Fibroblast of the conjunctiva (primary cell): ENCODE measurements around the gene RITA1.
"Not testable (repeated sequence)": the region's sequence is repeated elsewhere in the genome, so short reads cannot be mapped to it uniquely, and the experiment has no call there.

ENCODE experiments used
- DNase-seq: peaks from one replicate; pipeline ENCODE4 v3.0.0-alpha.2; 2010; ENCODE audit warnings: low read depth

RITA1 gene

DNA sequence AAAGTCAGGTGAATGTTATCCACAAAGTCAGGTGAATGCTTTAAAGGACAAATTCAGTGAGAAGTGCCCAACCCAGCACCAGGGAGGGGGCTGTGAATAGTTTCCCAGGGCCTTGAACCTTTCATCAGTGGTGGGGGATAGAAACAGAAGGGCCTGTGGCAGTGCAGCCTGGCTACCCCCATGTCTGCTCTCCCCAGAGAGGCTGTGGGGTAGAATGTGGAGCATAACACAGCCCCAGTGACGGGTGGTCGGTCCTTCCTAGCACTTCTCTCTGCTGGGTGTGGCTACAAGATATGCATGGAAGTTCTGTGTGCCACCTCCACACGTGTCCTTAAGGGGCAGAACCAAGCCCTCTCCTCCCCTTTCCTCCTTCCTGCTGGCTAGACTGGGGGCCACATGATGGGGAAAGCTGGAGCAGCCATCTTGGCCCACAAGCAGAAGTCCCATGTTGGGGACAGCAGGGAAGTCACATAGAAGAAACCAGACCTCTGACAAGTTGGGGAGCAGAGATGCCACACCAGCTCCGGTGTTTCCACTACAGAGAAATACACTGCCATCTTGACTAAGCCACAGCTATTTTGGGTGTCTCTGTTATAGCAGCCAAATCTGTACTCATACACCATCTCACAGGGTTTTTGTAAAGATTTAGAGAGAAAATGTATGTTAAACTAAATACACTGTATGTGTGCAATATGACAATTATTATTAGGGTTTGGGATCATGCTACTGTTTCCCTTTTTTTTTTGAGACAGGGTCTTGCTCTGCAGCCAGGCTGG lies 17.0 kb downstream of the RITA1 start:
- DNase-seq: no peak

- no peak for DNase-seq
Observed at GRCh38 chr12:113203852-113204760, 18.6 kb downstream of the RITA1 start.

- no peak for DNase-seq
Observed at GRCh38 chr12:113204804-113205203, 19.3 kb downstream of the RITA1 start.

DNA sequence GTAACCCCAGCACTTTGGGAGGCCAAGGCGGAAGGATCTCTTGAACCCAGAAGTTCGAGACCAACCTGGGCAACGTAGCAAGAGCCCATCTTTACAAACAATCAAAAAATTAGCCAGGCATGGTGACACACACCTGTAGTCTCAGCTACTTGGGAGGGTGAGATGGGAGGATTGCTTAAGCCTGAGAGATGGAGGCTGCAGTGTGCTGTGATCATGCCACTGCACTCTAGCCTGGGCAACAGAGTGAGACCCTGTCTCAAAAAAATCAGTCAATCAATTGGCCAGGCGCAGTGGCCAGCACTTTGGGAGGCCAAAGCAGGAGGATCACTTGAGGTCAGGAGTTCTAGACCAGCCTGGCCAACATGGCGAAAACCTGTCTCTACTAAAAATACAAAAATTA lies 21.3 kb downstream of the RITA1 start:
- not testable (repeated sequence) for DNase-seq

DNA sequence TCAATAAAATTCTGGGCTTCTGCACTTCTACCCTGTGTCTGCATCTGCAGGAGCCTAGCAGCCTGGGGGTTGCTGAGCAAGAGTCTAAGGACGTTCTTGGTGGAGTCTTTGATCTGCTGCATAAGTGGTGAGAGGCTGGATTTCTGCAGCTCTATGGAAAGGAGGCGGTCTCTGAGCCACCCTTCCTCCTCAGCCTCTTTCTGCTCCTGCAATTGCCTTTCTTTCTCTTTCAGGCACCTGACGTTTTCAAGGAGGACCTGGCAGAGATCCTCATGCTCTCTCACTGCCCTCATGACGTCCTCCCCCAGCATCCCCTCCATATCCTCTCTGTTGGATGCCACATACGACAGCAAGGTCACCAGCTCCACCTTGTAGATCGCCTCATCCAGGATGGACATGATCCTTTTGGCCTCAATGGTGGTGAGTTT lies 22.1 kb downstream of the RITA1 start:
- no peak for DNase-seq

DNA sequence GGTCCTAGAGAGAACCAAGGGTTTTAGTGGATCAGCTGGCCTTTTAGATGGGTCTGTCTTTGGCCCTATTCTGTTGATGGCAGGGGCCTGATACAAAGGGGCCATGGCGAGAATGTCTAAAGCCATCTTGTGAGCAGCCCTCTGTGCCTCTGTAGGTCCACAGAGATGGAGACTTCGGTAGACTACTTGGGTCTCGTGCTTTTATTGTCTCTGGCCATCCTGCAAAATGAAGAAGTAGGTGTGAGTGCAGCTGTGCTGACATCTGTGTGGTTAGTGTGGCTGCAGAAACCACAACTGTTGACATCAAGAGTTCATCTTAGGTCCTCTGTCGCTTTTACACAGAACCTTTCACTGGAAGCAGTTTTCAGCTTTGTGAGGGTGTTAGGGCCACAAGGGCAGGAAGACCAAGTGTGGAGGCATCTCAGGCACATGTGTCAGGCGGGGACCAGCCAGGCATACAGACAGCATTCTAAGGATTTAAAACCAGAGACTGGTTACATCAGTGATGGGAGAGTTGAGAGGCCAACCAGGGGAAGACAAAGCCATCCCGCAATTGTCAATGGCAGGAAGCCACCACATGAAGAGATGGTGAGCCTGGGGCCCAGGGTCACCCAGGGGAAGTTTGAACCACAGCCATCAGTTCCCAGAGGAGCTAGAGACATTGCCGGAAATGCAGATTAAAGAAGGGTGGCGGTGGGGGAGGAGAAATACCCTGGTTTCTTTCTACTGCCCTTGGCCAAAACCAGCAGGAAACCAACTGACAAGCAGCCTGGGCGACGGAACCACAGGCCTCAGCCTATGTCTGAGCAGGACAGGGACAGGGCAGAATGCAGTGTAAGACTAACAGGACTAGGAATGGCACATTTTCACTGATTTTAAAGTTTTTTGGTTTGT lies 22.8 kb downstream of the RITA1 start:
- DNase-seq: no peak

GRCh38 chr12:113211160-113211559 lies 25.6 kb downstream of the RITA1 start:
- DNase-seq: no peak

GRCh38 chr12:113214895-113215400 lies 29.4 kb downstream of the RITA1 start:
- peak; percentile 97 for DNase-seq

DNA sequence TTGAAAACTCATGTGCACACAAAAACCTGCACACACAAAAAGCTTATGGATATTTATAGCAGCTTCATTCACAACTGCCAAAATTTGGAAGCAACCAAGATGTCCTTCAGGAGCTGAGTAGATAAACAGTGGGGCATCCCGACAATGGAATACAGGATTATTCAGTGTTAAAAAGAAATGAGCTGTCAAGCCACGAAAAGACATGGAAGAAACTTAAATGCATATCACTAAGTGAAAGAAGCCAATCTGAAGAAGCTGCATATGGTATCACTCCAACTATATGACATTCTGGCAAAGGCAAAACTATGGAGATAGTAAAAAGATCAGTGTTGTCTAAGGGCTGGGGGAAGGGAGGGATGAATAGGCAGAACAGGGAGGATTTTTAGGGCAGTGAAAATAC lies 30.5 kb downstream of the RITA1 start:
- DNase-seq: no peak

DNA sequence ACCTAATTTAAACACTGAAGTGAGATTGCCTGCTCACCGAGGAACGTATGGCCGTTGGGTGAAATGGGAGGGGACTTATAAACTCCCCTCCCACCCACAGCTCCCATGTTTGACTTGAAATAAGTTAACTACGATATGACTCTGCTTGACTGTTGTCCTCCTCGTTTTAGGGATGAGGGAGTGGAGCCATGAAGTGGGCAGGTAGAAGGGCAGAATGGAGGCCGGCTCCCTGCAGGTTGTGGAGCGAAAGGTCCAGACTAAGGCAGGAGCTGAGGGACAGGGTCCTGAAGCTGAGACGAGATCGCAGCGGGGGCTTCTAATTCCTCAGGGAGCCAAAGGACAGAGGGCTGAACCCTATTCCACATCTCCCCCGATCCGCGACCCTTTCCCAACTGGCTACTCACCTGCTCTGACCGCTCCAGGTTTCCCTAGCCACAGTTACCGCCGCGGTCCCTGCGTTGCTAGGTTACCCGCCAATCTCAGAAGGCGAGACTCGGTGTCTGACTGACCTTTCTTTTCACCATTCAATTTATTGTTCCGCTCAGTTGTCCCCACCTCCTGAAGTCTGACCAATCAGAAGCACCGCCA lies 35.2 kb downstream of the RITA1 start:
- no peak for DNase-seq

GRCh38 chr12:113221181-113221996 lies 35.9 kb downstream of the RITA1 start, which contains the start of gene TPCN1:
Gene TPCN1 (plus strand): TSS chr12:113221464. CDS start chr12:113226853, 5,389 bp downstream.
- DNase-seq: peak; percentile 100

GRCh38 chr12:113221997-113222729 lies 36.6 kb downstream of the RITA1 start:
- DNase-seq: no peak

- DNase-seq: peak; percentile 85
Observed at GRCh38 chr12:113222730-113223531, 37.4 kb downstream of the RITA1 start.

DNA sequence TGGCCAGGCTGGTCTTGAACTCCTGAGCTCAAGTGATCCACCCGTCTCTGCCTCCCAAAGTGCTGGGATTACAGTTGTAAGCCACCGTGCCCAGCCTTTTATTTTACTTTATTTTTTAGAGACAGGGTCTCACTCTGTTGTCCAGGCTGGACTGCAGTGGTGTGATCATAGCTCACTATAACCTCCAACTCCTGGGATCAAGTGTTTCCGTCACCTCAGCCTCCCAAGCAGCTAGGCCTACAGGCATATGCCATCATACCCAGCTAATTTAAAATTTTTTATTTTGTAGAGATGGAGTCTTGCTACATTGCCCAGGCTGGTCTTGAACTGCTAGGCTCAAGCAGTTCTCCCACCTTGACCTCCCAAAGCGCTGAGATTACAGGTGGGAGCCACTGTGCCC lies 39.4 kb downstream of the RITA1 start:
- DNase-seq: no peak

- DNase-seq: no peak
Observed at GRCh38 chr12:113226696-113227568, 41.4 kb downstream of the RITA1 start.

DNA sequence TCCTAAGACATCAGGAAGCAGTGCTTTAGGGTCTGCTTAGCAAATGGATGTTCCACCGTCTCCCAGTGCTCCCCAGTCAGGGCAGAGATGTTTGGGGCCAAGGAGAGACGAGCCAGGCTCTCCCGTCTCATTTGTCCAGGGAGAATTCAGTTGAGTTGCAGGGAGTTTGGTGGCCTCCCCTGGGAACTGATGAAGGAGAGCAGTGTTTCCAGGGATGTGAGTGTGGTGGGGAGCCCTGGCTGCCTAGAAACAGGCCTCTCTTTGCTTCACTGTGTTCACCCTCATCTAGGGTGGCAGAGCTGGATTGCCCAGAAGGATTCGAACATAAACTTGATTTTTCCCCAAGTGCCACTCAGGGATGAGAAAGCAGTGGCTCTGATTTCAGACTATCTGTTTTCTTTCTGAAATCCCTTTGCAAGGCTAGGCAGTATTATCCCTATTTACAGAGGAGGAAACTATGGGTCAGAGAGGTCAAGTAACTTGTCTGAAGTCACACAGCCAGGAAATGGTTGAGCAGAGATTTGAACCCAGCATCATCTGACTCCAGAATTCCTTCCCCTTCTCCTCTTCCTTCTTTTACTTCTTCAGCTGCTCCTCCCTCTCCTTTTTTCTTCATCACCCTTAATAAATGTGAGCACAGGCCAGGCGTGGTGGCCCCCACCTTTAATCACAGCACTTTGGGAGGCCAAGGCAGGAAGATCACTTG lies 42.3 kb downstream of the RITA1 start:
- DNase-seq: no peak

- DNase-seq: no peak
Observed at GRCh38 chr12:113228394-113229028, 43.0 kb downstream of the RITA1 start.
